ENCODE data around the gene CFL1.

Gene CFL1

DNA sequence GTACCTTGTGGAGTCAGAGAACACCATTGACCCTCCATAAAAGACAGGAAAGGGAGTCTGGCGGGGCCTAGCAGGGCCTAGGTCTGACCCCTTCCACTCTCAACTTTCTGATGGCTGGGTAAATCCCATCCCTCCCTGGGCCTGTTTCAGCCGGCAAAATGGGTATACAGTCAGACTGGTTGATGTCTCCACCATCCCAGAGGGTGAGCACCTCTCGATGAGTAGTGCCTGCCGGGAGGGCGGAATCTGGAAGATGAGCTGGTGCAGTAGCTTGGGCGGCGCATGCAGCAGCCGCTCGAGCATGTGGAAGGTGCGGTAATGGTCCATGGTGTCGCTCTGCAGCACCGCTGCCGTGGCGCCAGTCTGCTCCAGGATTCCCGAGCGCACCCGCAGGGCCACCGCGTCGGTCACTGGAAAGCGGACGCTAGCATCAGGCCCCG is 29.8 kb upstream of the CFL1 start:
- DNase-seq (ENCODE audit: low spot score): no peak

DNA sequence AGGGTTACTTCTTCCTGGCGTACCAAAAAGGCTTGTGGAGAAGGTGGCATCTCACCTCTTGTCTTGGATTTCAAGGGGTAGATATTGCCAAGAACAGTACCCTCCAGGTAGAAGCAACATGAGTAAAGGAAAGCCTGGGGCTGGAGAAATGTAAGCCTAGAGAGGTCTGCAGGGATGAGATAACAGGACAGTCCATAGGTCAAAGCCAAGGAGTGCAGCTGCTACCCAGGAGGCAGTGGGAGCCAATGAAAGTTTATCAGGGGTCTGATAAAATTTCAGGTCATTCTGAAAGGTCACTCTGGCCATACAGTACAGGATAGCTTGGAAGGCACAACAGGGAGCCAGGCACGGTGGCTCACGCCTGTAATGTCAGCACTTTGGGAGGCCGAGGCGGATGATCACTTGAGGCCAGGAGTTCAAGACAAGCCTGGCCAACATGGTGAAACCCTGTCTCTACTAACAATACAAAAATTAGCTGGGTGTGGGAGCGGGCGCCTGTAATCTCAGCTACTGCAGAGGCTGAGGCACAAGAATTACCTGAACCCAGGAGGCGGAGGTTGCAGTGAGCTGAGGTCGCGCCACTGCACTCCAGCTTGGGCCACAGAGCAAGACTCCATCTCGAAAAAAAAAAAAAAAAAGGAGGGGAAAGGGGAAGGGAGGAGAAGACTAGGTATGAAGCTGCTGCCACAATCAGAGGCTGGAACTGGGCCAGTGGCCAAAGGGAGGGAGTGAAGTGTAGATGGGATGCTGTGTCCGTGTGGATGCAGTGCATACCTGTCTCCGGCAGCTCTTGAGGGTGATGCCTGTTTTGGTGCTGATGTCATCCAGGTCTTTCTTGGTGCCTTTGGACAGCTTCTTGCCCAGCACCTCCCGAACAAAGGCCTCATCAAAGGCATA is 29.1 kb upstream of the CFL1 start:
- DNase-seq (ENCODE audit: low spot score): no peak

DNA sequence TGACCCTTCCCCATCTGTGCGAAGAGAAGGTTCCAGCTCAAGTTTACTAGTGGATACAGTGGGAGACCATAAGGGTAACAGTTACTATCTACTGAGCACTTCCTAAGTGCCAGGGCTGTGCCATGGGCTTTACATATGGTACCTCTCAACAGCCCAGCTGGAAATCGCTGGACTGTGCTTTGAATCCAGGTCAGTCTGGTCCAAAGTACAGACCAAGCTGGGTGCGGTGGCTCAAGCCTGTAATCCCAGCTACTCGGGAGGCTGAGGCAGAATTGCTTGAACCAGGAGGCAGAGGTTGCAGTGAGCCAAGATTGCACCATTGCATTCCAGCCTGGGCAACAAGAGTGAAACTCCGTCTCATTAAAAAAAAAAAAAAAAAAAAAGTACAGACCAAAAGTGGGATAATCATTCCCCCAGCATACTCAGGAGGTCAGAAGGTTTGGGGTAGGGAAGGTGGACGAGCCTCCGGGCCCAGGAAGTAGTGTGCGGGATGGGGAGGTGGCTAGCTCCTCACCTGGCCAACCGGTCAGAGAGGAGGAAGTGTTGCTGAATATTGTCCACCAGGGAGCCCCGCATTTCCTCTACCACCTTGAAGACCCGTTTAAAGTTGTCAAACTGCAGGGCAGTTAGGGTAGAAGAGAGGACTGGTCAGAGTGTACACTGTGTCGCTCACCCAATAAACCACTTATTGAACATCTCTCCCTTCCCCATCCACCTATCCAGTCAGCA is 28.0 kb upstream of the CFL1 start:
- DNase-seq (ENCODE audit: low spot score): no peak

DNA sequence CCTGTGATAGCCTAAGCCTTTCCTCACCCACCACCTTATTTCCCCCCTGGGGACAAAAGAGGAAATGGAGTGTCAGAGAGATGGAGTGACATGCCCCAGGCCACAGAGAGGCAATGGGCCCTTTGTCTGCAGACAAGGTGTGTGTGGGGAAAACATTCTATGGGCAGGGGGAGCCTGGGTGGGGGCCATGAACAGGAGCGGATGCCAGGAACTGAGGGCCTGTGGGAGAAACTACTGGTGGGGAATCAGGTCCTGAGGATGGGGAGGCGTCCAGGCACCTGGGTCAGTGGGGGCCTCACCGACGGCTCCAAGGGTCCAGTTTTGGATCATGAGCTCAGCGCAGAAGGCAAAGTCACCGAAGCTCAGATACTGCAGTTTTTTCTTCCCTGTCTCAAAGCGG is 27.3 kb upstream of the CFL1 start:
- DNase-seq (ENCODE audit: low spot score): no peak

DNA sequence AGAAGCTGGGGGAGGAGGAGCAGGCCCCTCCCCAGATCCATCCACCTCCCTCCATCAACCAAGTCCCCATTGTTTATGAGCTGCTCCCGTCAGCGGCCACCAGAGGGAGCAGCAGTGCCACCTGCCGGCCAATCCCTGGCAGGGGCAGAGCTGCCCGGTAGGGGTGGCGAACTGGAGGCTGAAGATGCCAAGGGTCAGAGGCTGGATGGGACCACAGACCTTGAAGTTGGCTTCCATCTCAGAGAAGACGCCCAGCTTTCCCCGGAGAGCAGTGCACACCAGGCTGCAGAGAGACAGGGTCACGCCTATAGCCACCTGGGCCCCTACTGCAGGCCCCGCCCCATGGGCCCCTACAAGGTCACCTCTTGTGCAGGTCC is 26.7 kb upstream of the CFL1 start:
- peak; percentile 70 for DNase-seq (ENCODE audit: low spot score)

DNA sequence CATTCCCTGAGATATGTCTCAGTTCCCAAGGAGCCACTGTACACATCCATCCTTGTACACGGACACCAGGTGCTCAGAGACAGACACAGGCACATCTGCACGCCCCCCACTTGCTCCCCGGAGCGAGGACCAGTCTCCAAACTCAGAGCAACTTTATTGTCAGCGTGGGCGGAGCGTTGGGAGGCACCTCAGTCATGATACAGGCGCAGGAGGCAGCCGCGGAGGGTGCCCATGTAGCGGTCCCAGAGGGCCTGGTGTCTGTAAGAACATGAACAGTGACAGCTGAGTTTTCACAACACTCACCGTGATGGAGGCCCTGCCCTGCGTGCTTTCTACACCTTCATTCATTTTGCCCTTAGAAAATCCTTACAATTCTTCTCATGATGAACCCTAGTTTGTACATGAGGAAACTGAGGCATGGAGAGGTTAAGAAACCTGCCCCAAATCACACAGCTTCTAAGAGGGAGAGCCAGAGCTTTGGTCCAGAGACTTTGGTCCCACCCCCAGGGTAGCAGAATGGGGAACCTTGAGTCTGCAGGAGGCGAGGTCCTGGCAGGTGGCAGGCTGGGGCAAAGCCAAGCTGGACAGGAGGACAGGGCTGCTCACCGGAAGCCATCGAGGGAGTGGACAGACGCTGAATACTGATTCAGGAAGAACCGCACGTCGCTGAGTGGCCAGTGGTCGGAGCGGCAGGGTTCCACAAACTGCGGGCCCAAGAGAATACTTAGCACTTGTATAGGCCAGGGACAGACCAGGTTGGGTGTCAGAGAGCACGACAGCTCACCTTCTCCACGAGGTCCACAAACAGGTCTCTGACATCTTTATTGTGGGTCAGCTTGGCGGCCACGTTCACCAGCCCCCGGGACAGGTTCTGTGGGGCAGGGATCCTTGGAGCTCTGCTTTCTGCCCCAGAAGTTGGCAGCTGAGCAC is 26.1 kb upstream of the CFL1 start:
- no peak for DNase-seq (ENCODE audit: low spot score)

DNA sequence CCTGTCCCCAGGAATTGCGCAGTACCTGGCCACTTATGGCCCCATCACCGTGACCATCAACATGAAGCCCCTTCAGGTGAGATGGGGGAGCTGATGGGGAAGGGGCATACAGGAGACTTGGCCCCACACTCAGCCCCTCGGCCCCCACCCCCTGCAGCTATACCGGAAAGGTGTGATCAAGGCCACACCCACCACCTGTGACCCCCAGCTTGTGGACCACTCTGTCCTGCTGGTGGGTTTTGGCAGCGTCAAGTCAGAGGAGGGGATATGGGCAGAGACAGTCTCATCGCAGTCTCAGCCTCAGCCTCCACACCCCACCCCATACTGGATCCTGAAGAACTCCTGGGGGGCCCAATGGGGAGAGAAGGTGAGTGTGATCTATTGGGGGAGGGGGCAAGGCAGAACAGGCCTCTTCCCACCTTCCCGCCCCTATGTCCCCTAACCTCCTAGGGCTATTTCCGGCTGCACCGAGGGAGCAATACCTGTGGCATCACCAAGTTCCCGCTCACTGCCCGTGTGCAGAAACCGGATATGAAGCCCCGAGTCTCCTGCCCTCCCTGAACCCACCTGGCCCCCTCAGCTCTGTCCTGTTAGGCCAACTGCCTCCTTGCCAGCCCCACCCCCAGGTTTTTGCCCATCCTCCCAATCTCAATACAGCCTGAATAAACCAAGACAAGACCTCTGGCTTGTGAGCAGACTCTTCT is 25.2 kb upstream of the CFL1 start:
- DNase-seq (ENCODE audit: low spot score): no peak

DNA sequence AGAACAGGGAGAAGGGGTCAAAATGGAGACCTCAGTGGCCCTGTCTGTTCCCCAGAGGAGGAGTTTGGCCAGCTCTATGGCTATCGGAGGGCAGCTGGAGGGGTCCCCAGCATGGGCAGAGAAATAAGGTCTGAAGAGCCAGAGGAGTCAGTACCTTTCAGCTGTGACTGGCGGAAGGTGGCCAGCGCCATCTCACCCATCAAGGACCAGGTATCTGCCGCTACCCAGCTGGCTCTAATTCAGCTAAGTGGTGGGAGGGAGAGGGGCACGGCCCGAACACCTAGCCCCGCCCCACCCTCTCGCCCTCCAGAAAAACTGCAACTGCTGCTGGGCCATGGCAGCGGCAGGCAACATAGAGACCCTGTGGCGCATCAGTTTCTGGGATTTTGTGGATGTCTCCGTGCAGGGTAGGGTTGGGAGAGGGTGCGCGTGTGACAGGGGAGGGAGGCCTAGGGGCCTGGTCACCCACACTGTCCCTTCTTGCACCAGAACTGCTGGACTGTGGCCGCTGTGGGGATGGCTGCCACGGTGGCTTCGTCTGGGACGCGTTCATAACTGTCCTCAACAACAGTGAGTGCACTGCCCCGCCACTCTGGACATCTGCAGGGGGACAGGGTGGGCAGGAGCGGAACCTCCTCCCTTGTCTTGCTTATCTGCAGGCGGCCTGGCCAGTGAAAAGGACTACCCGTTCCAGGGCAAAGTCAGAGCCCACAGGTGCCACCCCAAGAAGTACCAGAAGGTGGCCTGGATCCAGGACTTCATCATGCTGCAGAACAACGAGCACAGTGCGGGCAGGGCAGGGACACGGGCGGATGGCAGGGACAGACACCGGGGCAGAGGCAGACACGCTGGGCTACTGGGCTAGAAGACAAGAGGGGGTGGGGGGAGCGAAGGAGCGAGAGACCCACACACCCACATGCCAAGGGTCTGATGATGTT is 24.4 kb upstream of the CFL1 start:
- DNase-seq (ENCODE audit: low spot score): no peak

DNA sequence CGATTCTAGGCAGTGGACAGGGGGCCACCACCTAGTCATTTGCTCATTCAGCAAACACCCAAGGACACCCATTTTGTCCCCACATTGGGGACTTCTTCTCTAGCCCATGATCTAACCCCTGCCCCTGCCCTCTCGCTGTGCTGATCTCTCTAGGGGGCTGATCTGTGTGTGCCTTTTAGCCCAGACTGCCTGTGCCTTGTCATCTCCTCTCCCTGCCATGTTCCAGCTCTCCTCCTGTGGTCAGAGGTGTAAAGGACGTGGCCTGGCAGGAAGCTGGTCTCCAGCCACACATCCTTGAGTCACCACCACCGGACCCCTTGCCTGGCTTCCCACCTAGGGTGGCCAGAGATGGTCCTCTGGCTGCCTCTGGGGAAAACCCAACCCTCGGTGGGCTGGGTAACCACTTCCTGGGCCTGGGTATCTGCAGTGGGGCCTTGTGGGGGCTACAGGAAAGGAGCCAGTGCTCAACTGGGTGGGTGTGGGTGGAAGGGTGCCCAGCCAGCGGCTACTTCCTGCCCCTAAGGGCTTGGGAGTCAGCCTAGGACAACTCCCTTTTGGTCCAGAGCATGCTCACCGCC is 23.0 kb upstream of the CFL1 start:
- no peak for DNase-seq (ENCODE audit: low spot score)

DNA sequence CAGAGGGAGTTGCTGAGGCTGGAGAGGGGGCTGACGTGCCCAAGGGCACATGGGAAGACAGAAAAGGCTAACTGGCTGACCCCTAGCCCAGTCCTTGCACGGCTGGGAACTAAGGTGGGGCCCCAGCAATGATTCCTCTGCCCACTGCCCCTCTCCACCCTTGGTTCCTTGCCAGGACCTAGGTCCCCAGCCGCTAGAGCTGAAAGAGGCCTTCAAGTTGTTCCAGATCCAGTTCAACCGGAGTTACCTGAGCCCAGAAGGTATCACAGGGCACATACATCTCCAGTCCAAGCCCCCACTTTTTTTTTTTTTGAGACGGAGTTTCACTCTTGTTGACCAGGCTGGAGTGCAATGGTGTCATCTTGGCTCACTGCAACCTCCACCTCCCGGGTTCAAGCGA is 22.0 kb upstream of the CFL1 start:
- no peak for DNase-seq (ENCODE audit: low spot score)

DNA sequence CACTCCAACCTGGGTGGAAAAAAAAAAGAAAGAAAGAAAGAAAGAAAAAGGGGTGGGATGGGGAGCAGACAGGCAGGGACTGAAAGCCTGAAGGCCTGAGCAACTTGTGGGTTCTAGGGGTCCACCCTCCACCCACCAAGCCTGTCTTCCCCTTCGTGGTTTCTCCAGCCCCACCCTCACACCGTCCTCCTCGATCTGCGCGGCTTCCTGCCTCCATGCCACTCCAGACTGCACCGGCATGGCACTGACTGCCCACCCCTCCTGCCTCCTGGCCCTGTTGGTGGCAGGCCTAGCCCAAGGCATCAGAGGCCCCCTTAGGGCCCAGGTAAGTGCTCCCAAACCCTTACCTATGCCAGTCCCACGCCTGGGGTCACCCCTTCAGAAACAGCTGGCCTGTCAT is 21.6 kb upstream of the CFL1 start, which contains the start of gene CTSW:
TSS of gene CTSW (plus strand) at position 221 of the 400 bp plus-strand sequence. CDS start at position 239, 18 bp downstream.
- no peak for DNase-seq (ENCODE audit: low spot score)

DNA sequence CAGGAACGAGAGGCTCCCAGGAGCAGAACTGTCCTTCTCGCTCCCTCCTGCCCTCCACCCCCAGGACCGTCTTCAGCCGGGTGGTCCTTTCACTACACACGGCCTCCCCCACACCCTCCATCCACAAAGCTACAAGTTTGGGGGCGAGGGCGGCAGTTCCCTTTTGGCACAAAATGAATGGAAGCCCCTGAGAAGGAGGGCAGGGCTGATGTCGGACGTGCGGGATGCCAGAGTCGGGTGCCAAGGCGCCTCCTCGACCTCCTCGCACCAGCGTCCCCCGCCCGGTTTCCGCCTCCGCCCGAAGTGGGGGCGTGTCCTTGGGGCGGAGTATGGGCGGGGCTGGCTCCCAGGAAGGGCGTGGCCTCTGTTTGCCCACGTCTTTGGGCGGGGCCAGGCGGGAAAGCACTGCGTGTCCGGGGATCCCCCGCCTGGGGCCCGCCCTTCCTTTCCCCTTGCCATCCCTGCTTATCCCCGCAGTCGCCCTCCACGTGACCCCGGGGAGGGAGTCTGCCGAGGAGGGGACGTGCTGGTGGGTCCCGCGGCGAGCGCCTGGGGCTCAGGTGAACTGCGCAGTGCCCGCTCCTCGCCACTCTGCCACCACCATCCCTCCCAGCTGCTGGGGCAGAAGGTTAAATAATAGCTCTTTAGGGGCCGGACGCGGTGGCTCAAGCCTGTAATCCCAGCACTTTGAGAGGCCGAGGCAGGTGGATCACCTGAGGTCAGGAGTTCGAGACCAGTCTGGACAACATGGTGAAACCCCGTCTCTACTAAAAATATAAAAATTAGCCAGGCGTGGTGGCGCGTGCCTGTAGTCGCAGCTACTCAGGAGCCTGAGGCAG is 15.6 kb upstream of the CFL1 start:
- DNase-seq (ENCODE audit: low spot score): peak; percentile 90

DNA sequence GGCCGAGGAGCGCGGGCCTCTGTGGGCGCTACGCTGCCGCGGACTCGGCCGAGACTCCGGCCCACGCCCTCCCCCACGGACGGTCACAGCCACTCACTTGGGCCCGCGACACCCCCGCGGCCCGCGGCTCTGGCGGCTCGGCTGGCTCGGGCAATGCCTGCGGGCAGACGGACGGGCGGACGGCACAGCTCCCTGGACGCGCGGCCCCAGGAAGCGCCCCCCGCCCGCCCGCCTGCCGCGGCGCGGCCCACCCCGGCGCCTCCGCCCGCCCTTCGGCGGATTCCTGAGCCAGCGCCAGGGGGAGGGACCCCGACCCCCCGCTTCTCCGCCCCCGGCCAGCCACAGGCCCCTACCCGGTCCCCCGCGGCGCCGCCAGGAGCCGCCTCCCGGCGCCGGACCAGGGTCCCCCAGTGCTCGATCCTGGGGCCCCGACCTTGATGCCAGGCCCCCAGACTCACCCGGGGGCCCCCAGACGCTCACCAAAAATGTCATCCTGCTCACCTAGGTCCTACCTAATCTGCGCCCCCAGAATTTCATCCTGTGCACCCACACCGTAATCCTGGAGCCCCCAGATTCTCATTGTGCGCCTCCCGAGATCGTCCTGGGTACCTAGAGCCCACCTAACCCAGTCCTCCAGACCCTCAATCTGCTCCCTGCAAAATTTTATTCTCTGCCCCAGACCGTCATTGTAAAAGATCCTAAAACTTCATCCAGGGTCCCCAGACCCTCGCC is 14.8 kb upstream of the CFL1 start, which contains the start of gene EFEMP2:
TSS of gene EFEMP2 (minus strand) at position 215 of the 732 bp plus-strand sequence. CDS start 446 bp downstream, outside the sequence.
- no peak for DNase-seq (ENCODE audit: low spot score)

DNA sequence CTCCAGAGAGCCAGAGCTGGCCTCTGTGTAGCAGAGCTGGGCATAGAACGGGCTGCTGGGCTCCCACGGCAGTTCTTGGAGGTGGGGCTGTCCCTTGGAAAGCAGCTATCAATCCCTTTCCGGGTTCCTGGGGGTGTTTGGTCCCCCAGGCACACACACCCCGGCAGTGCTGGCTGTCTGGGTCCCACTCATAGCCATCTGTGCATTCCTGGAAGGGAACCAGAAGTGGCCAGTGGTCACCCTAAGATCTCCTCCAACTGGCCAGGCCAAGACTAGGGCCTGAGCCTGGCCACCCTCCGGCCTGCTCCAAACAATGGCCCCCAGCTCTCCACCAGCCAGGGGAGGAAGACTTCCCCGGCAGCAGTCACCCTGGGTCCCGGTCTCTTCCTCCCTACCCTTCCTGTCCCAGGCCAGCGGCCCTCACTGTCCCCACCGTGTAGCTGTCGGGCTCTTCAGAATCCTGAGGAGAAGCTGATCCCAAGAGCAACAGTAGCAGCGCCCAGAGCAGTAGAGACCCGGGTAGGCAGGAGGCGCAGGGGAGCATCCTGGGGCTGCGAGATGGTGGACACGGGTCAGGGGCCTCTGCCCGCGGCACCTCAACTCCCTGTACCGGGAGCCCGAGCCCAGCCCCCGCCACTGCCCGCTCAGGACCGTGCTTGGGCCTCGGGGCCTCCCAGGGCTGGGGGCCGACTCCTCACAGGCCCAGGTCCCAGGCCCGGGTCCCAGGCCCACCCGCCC is 14.0 kb upstream of the CFL1 start:
- DNase-seq (ENCODE audit: low spot score): no peak

DNA sequence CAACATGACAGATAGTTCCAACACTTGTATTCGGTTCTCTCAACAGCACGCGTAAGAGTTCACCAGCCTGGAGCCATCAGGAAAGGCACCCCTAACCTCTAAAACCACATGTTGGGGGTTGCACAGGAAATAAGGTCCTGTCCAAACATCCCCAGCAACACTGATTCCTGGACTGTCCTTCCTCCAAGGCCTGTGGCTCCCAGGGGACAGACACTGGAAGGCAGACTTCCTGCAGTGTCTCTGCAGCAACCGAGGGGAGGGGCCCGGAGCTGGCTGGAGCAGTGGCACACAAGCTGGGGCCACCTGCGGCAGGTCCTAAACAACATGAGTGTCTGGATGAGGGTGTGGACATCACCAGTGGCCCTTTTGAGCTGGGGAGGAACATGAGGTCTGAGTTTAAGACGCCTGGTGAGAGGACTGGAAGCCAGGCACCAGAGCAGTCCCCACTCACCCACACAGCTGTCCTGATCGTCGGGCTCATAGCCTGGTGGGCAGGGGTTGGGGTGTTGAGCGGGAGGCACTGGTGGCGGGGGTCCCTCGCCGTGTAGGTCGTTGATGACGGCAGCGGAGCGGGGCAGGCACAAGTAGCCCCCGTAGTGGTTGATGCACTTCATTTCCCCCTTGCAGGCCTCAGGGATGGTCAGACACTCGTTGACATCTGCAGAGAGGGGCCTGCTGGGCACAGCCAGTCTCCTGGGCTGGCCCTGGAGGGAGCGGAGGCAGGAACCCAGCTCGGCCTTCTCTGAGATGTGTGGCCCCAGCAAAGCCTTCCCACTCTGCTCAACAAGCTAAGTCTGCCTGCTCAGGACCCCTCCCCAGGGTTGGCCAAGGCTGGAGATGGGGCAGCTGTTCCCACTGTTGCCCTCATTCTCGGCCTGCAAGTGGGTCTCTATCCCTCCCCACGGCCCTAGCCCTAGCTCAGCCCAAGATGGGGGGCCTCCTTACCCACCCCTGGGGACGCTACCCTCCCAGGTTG is 13.0 kb upstream of the CFL1 start:
- no peak for DNase-seq (ENCODE audit: low spot score)

DNA sequence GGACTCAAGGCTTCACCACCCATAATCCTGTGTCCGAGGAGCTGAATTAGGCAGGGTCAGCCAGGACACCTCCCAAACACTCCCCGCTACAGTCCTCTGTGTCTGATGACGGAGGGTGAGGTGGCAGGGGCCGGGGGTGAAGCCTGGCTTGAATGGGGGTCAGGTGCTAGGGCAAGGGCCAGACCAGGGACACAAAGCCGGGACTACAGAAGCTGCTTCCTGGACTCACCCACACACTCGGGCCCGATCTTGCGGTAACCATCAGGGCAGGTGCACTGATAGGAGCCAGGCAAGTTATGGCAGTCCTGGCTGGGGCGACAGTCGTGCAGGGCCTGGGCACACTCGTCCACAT is 12.3 kb upstream of the CFL1 start:
- DNase-seq (ENCODE audit: low spot score): no peak

All from SW480 (cell line).